Mesendoderm (in vitro differentiated cells): ENCODE results near the gene RTL5.
A peak's percentile ranks its signal among the peaks of the same experiment; 100 is the strongest.

Experiments
- DNase-seq: peaks from one replicate; pipeline ENCODE4 v3.0.0; 2013
- H2AK5ac ChIP-seq: 2 replicates; pipeline ENCODE4 v1.6.1; 2013; ENCODE audit warnings: low read length, inconsistent platforms
- H2BK120ac ChIP-seq: 2 replicates; pipeline ENCODE4 v1.6.1; 2013; ENCODE audit warnings: low read depth, mild to moderate bottlenecking, low read length, moderate library complexity, mixed read lengths
- H2BK15ac ChIP-seq: replicated peaks from 2 replicates; pipeline ENCODE4 v1.6.1; 2013; ENCODE audit warnings: low read depth, mild to moderate bottlenecking, moderate library complexity
- H2BK5ac ChIP-seq: 2 replicates; pipeline ENCODE4 v1.6.1; 2013; ENCODE audit warnings: low read length, inconsistent platforms
- H3K18ac ChIP-seq: 2 replicates; pipeline ENCODE4 v1.6.1; 2013; ENCODE audit warnings: mild to moderate bottlenecking, low read length, mixed read lengths
- H3K23ac ChIP-seq: one replicate; pipeline ENCODE4 v1.6.1; 2013; ENCODE audit warnings: low read length
- H3K27ac ChIP-seq: 2 replicates; pipeline ENCODE4 v1.5.1; 2013; ENCODE audit warnings: low read depth, mild to moderate bottlenecking, inconsistent platforms, low read length, moderate library complexity
- H3K27me3 ChIP-seq: 2 replicates; pipeline ENCODE4 v1.6.1; 2013; ENCODE audit warnings: low read length, control low read depth, mild to moderate bottlenecking, inconsistent platforms; ENCODE audit not compliant: insufficient read depth, poor library complexity
- H3K36me3 ChIP-seq: 2 replicates; pipeline ENCODE4 v1.6.1; 2013; ENCODE audit warnings: low read length, inconsistent platforms; ENCODE audit not compliant: control insufficient read depth, insufficient read depth
- H3K4ac ChIP-seq: one replicate; pipeline ENCODE4 v1.6.1; 2013; ENCODE audit warnings: low read depth, mild to moderate bottlenecking, low read length, moderate library complexity
- H3K4me1 ChIP-seq: 2 replicates; pipeline ENCODE4 v1.6.1; 2013; ENCODE audit warnings: low read depth, low read length, inconsistent platforms; ENCODE audit not compliant: control insufficient read depth
- H3K4me2 ChIP-seq: 2 replicates; pipeline ENCODE4 v1.6.1; 2013; ENCODE audit warnings: low read length
- H3K4me3 ChIP-seq: 2 replicates; pipeline ENCODE4 v1.5.1; 2013; ENCODE audit warnings: mild to moderate bottlenecking, low read length
- H3K56ac ChIP-seq: one replicate; pipeline ENCODE4 v1.6.1; 2013; ENCODE audit warnings: low read length
- H3K79me1 ChIP-seq: 2 replicates; pipeline ENCODE4 v1.6.1; 2013; ENCODE audit warnings: low read length, inconsistent platforms
- H3K79me2 ChIP-seq: 2 replicates; pipeline ENCODE4 v1.6.1; 2013; ENCODE audit warnings: mild to moderate bottlenecking, low read length; ENCODE audit not compliant: control insufficient read depth, insufficient read depth
- H3K9ac ChIP-seq: 2 replicates; pipeline ENCODE4 v1.6.1; 2013; ENCODE audit warnings: low read length, inconsistent platforms
- H4K5ac ChIP-seq: one replicate; pipeline ENCODE4 v1.6.1; 2013; ENCODE audit warnings: low read length
- H4K8ac ChIP-seq: one replicate; pipeline ENCODE4 v1.6.1; 2013; ENCODE audit warnings: low read depth, mild to moderate bottlenecking, control low read depth, low read length, moderate library complexity
- WGBS: extraction: QIAGEN DNeasy Blood & Tissue Kit; methylation state at CpG from one replicate; pipeline ENCODE4 v1.1.7; 2013; ENCODE audit warnings: low lambda C conversion rate, missing lambda C conversion rate; ENCODE audit not compliant: insufficient coverage; ENCODE audit errors: extremely low coverage; 5-methylcytosine and 5-hydroxymethylcytosine counted together

RTL5 gene

DNA sequence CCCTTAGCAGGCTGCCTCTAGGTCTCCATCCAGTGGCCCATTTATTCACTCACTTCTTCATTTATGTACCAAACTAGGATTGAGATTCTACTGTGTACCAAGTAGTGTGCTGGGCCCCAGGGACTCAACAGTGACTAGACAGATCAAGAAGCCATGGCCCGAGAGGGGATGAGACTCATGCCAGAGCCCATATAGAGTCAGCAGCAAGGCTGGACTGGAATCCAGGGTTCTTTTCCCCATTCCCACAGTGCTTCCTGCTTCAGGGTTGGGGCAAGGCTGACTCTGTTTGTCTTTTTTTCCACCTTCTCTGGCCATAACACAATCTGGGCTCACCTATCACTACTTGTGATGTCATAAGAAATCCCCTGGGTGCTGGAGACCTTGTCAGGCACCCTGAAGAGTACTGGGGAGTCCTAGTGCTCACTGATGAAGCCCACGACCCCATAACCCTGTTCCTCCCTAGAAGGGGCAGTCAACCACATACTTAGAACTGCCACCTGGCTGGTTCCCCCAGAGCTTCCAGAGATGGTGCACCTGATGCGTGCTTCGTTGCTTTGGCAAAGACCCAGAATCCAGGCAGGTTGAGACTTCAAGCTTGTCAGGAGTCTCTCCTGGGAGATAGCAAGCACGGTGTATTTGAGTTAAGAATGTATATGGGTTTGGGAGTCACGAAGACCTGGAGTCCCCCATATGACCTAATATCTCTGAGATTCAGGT is 6.2 kb downstream of the RTL5 start:
- WGBS, result no CpG with 5 or more reads among the region's 6 CpGs
- Histone ChIP-seq H3K4ac (no peak overlapping the region), H3K56ac (no peak overlapping the region), H3K36me3 (no peaks in the 10 kb centered on the region), H2BK5ac (no peak overlapping the region), H4K5ac (no peak overlapping the region), H2AK5ac (no peak overlapping the region), H3K27ac (no peak overlapping the region), H3K4me3 (no peak overlapping the region), H3K9ac (no peak overlapping the region), H3K4me1 (peaks cover 7% of the 10 kb centered on the region), H3K79me2 (no peaks in the 10 kb centered on the region), H4K8ac (no peak overlapping the region), H3K79me1 (no peaks in the 10 kb centered on the region), H3K18ac (no peak overlapping the region), H2BK15ac (no peak overlapping the region), H3K4me2 (no peak overlapping the region), H3K27me3 (no peaks in the 10 kb centered on the region), H3K23ac (no peak overlapping the region), H2BK120ac (no peak overlapping the region)
- DNase-seq, result no peak

GRCh38 chrX:72124540-72125201 is 7.0 kb downstream of the RTL5 start:
- H3K27ac ChIP-seq, result no peak overlapping the region
- H3K56ac ChIP-seq, result no peak overlapping the region
- no CpG with 5 or more reads among the region's 8 CpGs for WGBS
- no peak overlapping the region for H4K8ac ChIP-seq
- peaks cover 7% of the 10 kb centered on the region for H3K4me1 ChIP-seq
- H4K5ac ChIP-seq, result no peak overlapping the region
- DNase-seq, result peak; percentile 33
- H2BK120ac ChIP-seq, result no peak overlapping the region
- no peak overlapping the region for H2BK15ac ChIP-seq
- H3K27me3 ChIP-seq, result no peaks in the 10 kb centered on the region
- H2AK5ac ChIP-seq, result no peak overlapping the region
- H3K4me2 ChIP-seq, result no peak overlapping the region
- H3K36me3 ChIP-seq, result no peaks in the 10 kb centered on the region
- no peaks in the 10 kb centered on the region for H3K79me1 ChIP-seq
- no peak overlapping the region for H3K4me3 ChIP-seq
- no peaks in the 10 kb centered on the region for H3K79me2 ChIP-seq
- H3K18ac ChIP-seq, result no peak overlapping the region
- no peak overlapping the region for H3K4ac ChIP-seq
- H3K9ac ChIP-seq, result no peak overlapping the region
- no peak overlapping the region for H2BK5ac ChIP-seq
- H3K23ac ChIP-seq, result no peak overlapping the region

GRCh38 chrX:72123471-72124185 is 8.1 kb downstream of the RTL5 start:
- H2BK5ac ChIP-seq, result no peak overlapping the region
- H3K4ac ChIP-seq, result no peak overlapping the region
- no peak overlapping the region for H3K4me3 ChIP-seq
- H3K4me1 ChIP-seq, result peaks cover 7% of the 10 kb centered on the region
- H2AK5ac ChIP-seq, result no peak overlapping the region
- H3K9ac ChIP-seq, result no peak overlapping the region
- H3K27ac ChIP-seq, result peak overlapping the region; percentile 63
- no CpG with 5 or more reads among the region's 11 CpGs for WGBS
- no peaks in the 10 kb centered on the region for H3K27me3 ChIP-seq
- no peak overlapping the region for H3K4me2 ChIP-seq
- H3K79me1 ChIP-seq, result no peaks in the 10 kb centered on the region
- H3K23ac ChIP-seq, result no peak overlapping the region
- H3K36me3 ChIP-seq, result no peaks in the 10 kb centered on the region
- peak; percentile 96 for DNase-seq
- no peak overlapping the region for H3K18ac ChIP-seq
- no peak overlapping the region for H4K5ac ChIP-seq
- no peak overlapping the region for H4K8ac ChIP-seq
- no peaks in the 10 kb centered on the region for H3K79me2 ChIP-seq
- H2BK120ac ChIP-seq, result no peak overlapping the region
- H3K56ac ChIP-seq, result peak overlapping the region; percentile 25
- no peak overlapping the region for H2BK15ac ChIP-seq

DNA sequence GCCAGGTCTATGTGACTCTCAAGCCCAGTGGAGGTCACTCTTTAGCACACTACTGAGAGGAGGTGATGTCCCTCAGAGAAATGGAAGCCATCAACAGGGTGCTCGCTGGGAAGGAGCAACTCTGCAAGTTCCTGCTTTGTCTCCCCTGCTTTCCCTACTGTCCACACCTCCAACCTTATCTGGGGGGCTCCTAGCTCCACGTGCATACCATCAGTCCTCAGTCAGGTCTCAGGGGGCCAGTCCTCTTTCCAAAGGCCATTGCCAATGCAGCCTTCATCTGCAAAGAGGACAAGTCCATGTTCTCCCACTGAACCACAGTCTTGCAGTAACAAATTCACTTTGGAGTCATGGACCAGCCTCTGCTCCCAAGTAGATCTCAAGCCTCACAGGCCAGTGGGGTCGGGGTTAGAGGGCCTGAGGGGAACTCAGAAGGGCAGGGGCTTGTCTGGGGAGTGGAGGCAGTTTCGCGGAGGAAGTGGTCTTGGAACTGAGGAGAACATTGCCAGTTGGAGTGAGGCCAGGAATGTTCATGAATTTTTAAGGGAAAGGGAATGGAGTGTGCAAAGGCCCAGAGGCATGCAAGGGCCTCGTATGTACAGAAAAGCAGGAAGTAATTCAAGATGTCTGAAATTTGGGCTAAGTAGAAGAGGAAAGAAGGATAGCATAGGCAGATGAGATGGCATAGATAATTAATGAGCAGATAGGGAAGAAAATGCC is 8.9 kb downstream of the RTL5 start:
- Histone ChIP-seq H3K18ac (no peak overlapping the region), H4K5ac (no peak overlapping the region), H2BK120ac (no peak overlapping the region), H3K23ac (no peak overlapping the region), H3K4ac (no peak overlapping the region), H3K79me2 (no peaks in the 10 kb centered on the region), H3K27ac (no peak overlapping the region), H4K8ac (no peak overlapping the region), H2AK5ac (no peak overlapping the region), H3K4me1 (peaks cover 7% of the 10 kb centered on the region), H3K9ac (no peak overlapping the region), H3K4me3 (no peak overlapping the region), H3K56ac (no peak overlapping the region), H3K36me3 (no peaks in the 10 kb centered on the region), H3K27me3 (no peaks in the 10 kb centered on the region), H2BK15ac (no peak overlapping the region), H3K79me1 (no peaks in the 10 kb centered on the region), H2BK5ac (no peak overlapping the region), H3K4me2 (no peak overlapping the region)
- WGBS, result no CpG with 5 or more reads among the region's 6 CpGs
- no peak for DNase-seq

GRCh38 chrX:72121383-72121782 is 10.3 kb downstream of the RTL5 start:
- H3K36me3 ChIP-seq, result no peaks in the 10 kb centered on the region
- H2AK5ac ChIP-seq, result no peak overlapping the region
- no peak overlapping the region for H3K56ac ChIP-seq
- H4K8ac ChIP-seq, result no peak overlapping the region
- no peaks in the 10 kb centered on the region for H3K27me3 ChIP-seq
- H2BK5ac ChIP-seq, result no peak overlapping the region
- no peak overlapping the region for H3K18ac ChIP-seq
- H2BK120ac ChIP-seq, result no peak overlapping the region
- H3K9ac ChIP-seq, result no peak overlapping the region
- H2BK15ac ChIP-seq, result no peak overlapping the region
- DNase-seq, result no peak
- no peak overlapping the region for H3K4ac ChIP-seq
- no peak overlapping the region for H4K5ac ChIP-seq
- H3K27ac ChIP-seq, result no peak overlapping the region
- peaks cover 7% of the 10 kb centered on the region for H3K4me1 ChIP-seq
- H3K4me2 ChIP-seq, result no peak overlapping the region
- WGBS, result no CpG with 5 or more reads among the region's 3 CpGs
- H3K79me1 ChIP-seq, result no peaks in the 10 kb centered on the region
- H3K23ac ChIP-seq, result no peak overlapping the region
- H3K79me2 ChIP-seq, result no peaks in the 10 kb centered on the region
- H3K4me3 ChIP-seq, result no peak overlapping the region
